HG03064 (cell line): ENCODE measurements around the gene FGL2.
"Not testable (repeated sequence)": the region's sequence is repeated elsewhere in the genome, so short reads cannot be mapped to it uniquely, and the experiment has no call there.

Experiments used
- ATAC-seq: cut with Tn5 transposase; IDR thresholded peaks from one replicate; pipeline ENCODE4 v1.9.1; 2021; ENCODE audit warnings: low read depth; ENCODE audit not compliant: unreplicated experiment

The FGL2 gene

GRCh38 chr7:77172437-77173172 lies 27.0 kb downstream of the FGL2 start:
- not testable (repeated sequence) for ATAC-seq

DNA sequence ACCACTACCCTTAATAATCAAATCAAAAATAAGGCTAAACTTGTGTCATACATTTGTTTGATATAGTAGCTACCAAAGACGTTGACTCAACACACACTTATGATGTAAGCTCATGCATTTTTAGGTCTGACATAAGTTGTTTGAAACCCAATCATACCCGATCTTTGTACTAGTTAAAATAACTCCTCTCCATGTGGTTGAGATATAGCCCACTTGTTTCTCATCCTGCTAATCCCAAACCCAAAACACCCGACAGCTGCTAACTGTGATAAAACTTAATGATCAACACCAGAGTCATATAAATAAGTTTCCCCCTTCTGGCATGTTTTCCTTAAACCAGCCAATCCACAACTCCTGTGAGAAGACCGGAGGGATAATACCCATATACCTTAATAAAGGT lies 28.5 kb downstream of the FGL2 start:
- ATAC-seq, result not testable (repeated sequence)

- ATAC-seq, result peak; percentile 59
Observed at GRCh38 chr7:77157446-77157845, 42.2 kb downstream of the FGL2 start.

- ATAC-seq, result peak; percentile 84
Observed at GRCh38 chr7:77157034-77157433, 42.6 kb downstream of the FGL2 start.

- not testable (repeated sequence) for ATAC-seq
Observed at GRCh38 chr7:77155601-77156377, 43.8 kb downstream of the FGL2 start.

GRCh38 chr7:77154917-77155464 lies 44.6 kb downstream of the FGL2 start:
- ATAC-seq, result peak; percentile 38

GRCh38 chr7:77152232-77152631 lies 47.4 kb downstream of the FGL2 start:
- ATAC-seq, result not testable (repeated sequence)
